NCI-H2227 (cell line): Measurements from ENCODE around the gene TOB1.

Experiments used
- DNase-seq: peaks from one replicate; lab custom pipeline; 2025; ENCODE audit not compliant: unreplicated experiment; lab: John Stamatoyannopoulos, UW

Gene TOB1

DNA sequence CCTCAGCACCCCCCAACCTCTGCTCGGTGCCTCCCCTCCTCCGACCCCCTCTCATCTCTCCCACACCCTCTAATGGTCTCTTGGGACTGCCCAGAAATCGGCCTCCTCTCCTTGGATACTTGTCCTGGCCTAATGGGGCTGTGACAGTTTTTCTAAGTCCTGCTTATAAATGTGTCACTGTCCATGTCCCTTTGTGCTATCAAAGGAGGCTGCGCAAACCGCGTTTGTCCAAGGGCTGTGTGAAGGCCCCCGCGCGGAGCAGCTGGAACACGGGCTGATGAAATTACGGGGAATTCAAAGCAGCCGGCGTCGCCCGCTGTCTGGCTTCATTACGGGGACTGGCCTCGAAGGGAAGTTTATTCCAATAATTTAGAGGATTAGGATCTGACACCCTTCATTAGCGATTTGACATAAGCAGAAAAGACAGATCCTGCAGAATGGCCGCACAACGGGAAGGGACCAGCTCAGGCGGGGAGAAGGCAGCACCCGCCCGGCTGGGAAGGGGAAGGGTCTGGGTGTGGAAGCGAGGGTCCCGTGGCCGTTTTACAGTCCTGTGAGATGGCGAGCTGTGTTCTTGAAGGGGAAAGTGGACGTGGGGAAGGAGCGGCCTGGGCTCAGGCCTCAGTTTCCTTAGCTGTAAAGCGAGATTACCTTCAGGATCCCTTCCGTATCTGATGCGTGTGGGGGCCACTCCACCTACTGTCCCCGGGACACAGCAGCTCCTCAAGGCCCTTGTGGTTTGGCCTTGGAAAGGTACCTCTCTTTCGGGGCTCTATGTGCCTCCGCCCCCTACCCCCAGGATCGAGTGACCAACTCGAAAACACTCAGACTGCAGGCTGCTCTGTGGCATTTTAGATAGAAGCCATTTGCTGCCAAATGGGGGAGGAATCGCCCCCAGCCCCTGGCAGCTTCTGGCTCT is 32.4 kb downstream of the TOB1 start:
- peak; percentile 16 for DNase-seq

DNA sequence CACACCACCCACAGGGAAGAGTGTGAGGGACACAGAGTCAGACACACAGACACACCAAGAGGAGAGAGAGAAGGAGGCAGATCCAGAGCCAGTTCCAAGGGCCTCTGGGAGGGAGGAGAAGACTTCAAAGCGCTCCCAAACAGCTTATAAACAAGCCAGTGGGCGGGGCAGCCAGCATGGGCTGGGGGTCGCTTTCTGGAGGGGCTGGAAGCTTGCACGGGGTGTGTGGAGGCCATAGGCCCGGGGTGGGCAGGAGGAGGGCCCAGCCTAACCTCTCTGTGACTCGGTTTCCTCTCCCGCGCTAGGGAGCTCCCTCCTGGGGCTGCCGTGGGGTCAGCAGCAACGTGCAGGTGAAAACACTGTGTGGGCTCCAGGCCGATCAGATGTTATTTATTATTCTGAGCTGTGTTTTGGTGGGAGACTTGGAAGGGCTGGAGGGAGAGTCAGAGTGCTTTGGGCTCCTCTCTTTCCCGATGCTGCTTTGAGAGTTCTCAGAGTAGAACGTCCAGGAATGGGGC is 33.2 kb downstream of the TOB1 start:
- no peak for DNase-seq

DNA sequence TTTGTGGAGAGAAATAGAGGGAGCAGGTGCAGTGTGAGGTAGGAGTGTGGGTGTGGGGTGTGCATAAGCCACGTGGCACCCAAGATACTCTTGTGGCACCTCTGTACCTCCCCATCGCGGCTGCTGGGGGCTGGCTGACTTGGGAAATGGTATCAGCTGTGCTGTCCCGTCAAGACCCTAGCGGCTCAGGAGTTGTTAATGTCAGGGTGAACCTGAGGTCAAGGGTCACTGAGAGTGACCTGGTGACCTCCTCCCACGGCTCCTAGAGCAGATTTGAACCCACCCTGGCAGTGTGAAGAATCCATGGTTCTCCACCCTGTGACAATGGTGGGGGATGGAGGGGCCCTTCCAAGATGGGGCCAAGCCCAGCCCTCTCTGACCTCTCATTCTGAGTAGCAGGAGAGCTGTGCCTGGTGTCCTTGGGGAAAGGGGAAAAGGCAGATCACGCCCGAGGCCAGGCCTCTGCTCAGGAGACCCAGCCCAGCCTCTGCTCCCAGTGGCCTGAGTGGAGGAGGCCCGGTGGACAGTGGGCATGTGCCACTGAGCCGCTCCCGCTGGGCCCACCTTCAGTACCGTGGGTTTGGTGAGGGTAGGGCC is 33.8 kb downstream of the TOB1 start:
- no peak for DNase-seq

DNA sequence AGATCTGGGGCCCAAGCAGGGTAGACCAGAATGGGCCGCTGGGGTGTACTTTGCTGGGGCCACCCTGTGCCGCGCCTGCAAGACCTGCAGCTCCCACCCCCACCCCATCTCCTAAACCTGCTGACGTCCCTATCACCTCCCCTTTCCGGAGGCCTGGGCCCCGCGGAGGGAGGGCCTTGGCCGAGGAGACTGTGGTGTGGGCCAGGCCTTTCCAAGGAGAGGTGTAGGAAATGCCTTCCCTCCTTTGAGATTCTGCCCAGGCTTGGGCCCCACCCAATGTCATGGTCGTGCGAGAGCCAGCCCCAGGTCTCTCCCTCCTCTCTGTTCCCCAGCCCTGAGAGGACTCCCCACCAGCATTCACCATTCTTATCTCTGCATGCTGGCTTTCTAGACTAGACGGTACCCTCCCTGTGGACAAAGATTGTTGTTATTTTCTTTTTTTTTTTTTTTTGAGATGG is 34.7 kb downstream of the TOB1 start:
- DNase-seq: peak; percentile 43

DNA sequence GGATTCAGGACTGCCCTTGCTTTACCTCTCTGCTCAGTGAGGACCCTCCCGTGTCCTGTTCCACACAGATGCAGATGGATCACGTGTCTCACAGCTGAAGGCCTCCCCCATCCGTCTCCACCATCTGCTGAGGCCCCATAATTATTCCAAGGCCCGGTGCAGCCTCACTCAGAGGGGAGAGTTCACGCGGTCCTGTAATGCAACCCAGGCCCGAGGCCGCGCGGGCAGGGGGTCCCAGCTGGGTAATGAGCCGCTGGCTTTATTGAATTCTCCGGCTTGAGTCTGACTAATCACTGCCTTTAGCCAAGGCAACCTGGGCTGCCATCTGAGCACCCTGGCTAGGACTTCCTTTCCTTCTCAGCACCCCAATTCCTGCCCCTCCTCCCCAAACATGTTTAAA is 35.2 kb downstream of the TOB1 start:
- peak; percentile 83 for DNase-seq

DNA sequence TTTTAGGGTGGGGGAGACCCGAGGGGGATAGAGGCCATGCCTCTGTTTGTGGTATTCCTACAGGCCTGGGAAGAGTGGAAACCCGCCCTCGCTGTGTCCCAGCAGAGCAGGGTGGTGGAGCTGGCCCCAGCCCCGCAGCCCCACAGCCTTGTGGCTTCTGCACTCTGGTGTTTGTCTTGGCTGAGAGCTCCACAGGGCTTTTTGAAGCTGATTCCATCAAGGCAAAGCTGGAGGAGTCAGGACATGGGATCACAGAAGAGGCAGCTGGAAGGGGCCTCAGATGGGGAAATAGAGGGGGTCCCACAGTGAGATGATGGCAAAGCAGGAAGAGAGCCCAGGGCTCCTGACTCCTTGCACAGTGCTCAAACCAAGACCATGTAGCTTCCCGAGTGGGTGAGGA is 35.8 kb downstream of the TOB1 start:
- no peak for DNase-seq

DNA sequence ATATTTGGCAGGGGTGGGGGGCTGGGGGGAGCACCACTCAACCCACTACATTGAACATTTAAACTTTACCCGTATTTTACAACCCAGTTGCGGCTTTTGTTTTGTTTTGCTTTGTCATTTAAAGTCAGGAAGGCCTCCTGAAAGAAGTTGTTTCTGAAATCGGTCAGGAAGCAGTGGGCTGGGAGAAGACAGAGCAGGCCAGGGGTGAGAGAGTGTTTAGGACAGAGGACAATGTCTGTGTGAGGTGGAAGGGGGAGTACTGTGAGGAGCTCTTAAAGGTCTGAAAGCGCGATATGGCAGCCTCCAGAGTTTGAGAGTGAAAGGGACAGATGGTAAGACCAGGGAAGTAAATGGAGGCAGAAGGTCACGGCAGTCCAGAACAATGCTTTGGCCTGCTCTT is 36.8 kb downstream of the TOB1 start:
- DNase-seq: no peak

DNA sequence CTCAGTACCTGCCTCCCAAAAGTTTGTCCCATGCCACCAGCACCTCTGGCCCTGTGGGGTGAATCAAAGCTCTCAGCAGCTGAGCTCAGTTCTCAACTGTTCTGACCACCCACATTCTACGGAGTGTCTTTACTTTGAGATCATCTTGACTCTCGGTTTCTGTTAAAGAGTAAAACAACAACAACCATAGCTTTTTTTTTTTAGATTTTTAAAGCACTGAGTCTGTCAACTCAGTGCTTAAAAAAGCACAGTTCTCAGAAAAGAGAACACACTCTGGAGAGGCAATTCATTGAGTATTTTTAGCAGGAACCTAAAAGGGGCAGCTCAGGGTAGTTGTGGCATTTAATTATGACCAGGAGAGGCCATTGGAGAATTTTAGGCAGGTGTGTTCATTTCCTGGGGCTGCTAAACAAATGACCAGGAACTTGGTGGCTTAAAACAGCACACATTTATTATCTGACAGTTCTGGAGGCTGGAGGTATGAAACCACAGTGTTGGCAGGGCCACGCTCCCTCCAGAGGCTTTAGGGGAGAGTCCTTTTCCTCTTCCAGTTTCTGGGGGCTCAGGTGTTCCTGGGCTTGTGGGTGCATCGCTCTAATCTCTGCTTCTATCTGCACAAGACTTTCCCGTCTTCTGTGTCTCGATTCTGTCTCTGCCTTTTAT is 37.5 kb downstream of the TOB1 start:
- DNase-seq: no peak

DNA sequence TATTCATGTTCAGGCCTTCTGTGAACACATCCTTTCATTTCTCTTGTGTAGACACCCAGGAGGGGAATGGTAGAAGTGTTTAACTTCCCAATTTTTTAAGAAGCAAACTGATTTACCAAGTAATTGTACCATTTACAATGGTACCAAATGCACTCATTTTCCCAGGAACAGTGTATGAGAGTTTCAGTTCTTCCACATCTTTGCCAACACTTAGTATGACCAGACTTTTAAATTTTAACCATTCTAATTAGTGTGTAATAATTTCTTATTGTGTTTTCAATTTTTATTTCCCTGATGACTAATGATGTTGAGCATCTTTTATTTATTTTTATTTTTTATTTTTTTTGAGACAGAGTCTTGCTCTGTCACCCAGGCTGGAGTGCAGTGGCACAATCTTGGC is 41.0 kb downstream of the TOB1 start:
- no peak for DNase-seq

DNA sequence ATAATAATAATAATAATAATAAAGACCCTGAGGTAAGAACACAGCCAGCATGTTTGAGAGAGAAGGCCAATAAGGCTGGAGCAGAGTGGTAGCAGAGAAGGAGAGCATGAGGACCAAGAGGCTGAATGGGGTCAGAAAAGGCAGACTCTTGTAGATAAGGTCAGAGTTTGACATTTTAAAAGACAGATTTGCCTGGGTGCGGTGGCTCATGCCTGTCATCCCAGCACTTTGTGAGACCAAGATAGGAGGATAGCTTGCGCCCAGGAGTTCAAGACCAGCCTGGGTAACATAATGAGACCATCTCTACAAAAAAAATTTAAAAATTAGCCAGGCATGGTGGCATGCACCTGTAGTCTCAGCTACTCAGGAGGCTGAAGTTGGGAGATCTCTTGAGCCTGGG is 41.7 kb downstream of the TOB1 start:
- DNase-seq: no peak

DNA sequence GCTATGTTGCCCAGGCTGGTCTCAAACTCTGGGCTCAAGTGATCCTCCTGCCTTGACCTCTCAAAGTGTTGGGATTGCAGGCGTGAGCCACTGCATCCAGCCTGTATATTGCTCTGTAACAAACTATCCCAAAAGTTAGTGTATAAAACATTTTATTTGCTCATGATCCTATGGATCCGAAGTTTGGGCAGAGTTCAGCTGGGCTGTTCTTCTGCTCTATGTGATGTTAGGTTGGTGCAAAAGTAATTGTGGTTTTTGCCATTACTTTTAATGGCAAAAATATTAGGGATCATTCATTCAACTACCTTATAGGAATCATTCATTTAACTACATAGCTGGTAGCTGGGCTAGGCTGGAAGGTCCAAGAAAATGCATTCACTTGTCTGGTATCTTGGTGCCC is 43.6 kb downstream of the TOB1 start:
- DNase-seq: no peak

DNA sequence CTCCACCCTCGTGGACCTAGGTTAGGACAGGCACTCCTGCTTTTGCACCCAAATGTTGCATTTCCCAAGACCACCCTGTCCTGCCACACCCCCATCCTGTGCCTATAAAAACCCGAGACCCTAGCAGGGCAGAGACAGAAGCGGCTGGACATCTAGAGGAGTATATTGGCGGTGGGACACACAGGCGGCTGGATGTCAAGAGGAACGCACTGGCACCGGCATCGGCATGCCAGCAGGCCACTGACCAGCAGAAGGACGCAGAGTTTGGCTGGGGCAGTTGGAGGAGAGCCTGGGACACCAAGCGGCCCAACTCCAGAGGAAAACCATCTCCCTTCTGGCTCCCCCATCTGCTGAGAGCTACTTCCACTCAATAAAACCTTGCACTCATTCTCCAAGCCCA is 45.5 kb downstream of the TOB1 start:
- DNase-seq: no peak

DNA sequence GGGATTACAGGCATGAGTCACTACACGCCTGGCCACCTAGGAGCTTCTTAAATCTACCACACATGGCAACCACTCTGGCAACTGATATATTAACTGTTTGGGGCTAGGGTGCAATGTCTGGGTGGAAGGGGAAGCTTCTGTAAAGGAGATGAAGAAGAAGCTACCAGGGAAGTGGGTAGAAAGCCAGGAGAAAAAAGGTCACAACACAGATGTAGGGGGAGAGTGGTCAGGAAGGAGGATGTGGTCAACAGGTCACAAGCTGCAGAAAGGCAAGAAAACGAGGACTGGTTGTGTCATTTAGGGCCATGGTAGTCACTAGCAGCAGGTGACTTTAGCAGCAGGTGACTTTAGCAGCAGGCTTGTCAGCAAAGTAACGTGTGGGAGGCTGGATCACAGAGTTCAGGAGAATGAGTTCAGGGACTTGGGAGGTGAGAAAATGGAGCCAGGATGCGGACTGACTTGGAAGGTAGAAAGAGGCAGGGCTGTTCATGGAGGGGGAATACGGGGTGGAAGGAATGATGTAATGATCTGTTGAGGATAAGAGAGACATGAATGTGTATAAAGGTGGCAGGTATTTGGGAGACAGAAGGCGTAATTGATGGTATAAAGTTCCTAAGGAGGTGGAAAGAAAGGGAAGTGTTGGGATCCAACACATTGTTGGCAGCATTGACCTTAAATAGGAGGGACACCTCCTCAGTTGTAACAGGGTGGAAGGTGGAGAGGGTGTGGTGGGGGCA is 47.1 kb downstream of the TOB1 start:
- DNase-seq: no peak

DNA sequence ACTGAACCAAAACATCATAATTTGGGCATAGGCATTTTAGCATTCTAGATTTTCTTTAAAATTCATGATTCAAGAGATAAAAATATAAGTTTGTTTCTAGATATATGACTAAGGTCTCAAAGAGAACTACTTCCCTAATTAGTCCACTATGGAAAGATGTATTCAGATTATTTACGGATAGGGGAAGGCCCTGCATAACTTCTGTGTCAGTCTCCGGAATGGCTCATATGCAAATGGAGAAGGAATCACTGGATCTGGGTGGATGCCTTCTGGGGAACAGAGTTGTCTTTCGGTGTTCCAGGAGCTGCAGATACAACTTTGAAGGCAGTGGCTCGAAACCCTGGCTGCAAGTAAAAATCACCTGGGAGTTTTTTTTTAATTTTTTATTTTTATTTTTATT is 47.9 kb downstream of the TOB1 start:
- no peak for DNase-seq

DNA sequence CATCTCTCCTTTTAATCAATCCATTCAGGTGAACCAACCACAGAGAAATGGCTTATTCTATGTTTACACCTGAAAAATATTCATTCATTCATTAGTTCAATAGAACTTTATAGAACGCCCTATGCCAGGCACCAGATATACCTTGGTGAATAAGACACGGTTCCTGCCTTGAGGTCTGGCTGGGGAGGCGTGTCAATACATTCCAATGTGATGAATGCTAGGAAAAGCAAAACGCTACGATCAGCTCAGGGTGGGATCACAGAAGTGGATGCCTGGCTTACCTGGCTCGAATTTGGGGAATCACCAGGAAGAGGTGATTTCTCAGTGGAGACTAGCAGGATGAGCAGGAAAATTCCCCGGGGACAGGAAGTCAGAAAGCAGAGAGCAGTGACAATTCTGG is 48.3 kb downstream of the TOB1 start:
- no peak for DNase-seq

DNA sequence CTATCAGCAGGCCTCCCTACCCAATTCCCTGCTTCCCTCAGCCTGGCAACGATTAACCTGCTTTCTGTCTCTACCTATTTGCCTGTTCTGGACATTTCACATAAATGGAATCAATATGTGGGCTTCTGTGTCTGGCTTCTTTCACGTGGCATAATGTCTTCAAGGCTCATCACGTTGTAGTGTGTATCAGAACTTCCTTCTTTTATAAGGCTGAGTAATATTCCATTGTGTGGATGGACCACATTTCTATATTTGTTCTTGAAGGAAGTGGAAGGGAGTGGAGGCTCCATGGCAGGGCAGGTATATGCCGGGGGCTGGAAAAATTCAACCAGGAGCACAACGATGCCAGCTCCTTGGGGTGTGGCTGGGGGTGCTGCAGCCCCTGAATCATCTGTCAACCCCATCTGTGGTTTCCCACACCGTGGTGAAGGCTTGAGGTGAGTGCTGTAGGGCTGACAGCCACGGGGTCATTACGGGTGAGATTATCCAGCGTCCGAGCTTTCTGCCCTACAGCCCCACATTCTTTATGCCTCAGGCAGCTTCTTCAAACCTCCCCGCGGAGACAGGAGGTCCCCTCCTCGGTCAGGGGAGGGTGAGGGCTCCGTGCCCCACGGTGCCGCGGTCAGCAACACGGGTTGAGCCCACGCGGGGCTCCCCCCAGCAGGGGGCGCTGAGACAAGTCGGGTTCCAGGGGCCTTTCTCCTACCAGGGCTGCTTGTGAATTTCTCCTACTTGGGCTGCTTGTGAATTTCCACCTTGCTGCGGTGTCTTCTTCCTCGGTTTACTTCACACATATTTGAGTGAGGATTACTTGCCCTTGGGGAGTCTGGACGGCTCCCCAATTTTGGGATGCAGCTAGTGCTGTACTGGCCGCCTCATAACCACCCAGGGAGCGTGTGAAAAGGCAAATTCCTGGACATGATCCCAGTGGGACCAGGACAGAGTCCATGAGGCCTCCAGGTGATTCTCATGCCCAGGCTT is 49.1 kb downstream of the TOB1 start:
- peak; percentile 13 for DNase-seq

DNA sequence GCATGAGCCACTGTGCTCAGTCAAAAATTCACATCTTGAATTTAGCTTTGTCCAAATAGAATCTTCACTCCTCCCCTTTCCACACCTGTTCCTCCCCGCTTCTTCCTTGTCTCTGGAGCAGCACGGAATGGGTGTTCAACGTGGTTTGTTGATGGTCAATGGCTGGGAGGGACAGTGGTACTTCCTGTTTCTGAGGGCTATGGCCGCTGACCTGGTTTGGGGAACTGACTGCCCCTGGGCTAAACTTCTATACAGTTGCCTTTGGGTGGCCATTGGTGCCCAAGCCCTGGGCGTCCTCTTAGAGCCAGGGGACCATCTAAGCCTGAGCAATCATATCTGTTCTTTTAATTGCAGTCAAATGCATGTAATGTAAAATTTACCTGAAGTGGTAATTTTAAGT is 49.9 kb downstream of the TOB1 start:
- DNase-seq: no peak

DNA sequence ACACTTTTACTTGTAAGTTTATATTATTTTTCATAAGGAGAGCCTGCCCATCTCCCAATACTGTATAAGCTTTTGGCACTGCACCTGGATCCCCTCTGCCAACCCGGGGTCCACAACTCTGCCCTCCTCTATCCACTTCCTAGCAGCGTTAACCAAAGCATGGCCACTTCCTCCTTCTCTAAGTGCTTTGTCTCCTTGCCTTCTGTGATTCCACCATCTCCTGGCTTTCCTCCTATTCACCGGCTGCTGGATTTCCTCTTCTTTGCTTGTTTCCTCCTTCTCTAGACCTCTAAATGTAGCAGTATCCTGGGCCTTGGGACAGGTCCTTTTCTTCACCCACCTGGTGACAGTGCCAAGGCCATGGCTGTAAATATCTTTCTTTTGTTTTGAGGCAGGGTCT is 50.8 kb downstream of the TOB1 start:
- DNase-seq: no peak

DNA sequence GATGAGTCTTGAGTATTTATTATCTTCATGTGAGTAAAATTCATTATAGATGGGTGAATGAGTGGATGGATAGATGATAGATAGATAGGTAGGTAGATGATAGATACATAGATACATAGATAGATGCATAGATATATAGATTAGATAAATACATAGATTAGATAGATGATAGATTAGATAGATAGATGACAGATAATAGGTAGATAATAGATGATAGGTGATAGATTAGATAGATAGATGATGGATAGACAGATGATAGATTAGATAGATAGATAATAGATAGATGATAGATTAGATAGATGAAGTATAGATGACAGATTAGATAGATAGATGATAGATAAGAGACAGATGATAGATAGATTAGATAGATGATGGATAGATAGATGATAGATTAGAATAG is 52.6 kb downstream of the TOB1 start:
- no peak for DNase-seq
